ENCODE results near the gene ABCC9.

The ABCC9 gene

DNA sequence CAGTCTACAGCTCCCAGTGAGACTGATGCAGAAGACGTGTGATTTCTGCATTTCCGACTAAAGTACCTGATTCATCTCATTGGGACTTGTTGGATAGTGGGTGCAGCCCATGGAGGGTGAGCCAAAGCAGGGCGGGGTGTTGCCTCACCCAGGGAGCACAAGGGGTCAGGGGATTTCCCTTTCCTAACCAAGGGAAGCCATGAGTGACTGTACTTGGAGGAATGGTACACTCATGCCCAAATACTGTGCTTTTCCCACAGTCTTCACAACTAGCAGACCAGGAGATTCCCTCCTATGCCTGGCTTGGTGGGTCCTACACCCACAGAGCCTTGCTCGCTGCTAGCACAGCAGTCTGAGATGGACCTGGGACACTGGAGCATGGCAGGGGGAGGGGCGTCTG lies 21.0 kb upstream of the ABCC9 start:
- no peak for DNase-seq (ENCODE audit: low read depth)
- no peak overlapping the region for H3K4me3 ChIP-seq (ENCODE audit: low read length)
- TF ChIP-seq, protein P1, sequence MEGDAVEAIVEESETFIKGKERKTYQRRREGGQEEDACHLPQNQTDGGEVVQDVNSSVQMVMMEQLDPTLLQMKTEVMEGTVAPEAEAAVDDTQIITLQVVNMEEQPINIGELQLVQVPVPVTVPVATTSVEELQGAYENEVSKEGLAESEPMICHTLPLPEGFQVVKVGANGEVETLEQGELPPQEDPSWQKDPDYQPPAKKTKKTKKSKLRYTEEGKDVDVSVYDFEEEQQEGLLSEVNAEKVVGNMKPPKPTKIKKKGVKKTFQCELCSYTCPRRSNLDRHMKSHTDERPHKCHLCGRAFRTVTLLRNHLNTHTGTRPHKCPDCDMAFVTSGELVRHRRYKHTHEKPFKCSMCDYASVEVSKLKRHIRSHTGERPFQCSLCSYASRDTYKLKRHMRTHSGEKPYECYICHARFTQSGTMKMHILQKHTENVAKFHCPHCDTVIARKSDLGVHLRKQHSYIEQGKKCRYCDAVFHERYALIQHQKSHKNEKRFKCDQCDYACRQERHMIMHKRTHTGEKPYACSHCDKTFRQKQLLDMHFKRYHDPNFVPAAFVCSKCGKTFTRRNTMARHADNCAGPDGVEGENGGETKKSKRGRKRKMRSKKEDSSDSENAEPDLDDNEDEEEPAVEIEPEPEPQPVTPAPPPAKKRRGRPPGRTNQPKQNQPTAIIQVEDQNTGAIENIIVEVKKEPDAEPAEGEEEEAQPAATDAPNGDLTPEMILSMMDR (conservative IDR thresholded peaks at IDR 0.05; ENCODE audit: low read length): no peak

DNA sequence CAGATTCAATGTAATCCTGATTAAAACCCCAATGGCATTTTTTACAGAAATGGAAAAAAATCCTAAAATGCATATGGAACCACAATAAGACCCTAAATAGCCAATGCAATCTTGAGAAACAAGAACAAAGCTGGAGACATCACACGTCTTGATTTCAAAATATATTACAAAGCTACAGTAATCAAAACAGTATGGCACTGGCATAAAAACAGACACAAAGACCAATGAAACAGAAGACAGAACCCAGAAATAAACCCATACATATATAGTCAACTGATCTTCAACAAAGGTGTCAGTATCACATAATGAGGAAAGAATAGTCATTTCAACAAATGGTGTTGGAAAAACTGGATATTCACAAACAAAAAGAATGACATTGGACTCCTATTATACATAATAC lies 9.4 kb upstream of the ABCC9 start:
- H3K4me3 ChIP-seq (ENCODE audit: low read length): no peak overlapping the region
- TF ChIP-seq, protein P1 (conservative IDR thresholded peaks at IDR 0.05; ENCODE audit: low read length): no peak
- no peak for DNase-seq (ENCODE audit: low read depth)

DNA sequence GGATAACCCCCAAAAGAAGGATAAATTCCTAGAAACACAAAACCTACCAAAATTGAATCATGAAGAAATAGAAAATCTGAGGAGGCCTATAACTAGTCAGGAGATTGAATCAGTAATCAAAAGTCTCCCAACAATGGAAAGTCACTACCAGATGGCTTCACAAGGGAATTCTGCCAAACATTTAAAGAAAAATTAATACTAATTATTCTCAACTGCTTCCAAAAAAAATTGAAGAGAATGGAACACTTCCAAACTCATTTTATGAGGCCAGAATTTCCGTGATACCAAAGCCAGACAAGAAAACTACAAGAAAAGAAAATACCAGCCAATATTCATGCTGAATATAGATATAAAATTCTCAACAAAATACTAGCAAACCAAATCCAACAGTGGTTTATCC lies 7.8 kb upstream of the ABCC9 start:
- no peak overlapping the region for H3K4me3 ChIP-seq (ENCODE audit: low read length)
- TF ChIP-seq, protein P1 (conservative IDR thresholded peaks at IDR 0.05; ENCODE audit: low read length): no peak
- no peak for DNase-seq (ENCODE audit: low read depth)

DNA sequence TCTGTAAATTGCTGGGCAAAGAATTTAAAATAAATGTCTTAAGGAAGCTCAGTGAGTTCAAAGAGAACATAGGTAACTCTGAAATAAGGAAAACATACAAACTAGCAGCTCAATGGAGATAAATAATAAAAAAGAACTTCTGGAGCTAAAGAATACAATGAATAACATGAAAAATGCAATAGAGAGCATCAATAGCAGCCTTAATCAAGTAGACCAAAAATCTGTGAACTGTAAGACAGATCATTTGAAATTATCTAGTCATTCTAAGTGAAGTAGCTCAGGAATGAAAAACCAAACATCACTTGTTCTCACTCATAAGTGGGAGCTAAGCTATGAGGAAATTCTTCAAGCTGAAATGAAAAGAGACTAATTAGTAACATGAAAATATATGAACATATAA lies 5.8 kb upstream of the ABCC9 start:
- no peak overlapping the region for H3K4me3 ChIP-seq (ENCODE audit: low read length)
- TF ChIP-seq, protein P1 (conservative IDR thresholded peaks at IDR 0.05; ENCODE audit: low read length): no peak
- DNase-seq (ENCODE audit: low read depth): no peak

DNA sequence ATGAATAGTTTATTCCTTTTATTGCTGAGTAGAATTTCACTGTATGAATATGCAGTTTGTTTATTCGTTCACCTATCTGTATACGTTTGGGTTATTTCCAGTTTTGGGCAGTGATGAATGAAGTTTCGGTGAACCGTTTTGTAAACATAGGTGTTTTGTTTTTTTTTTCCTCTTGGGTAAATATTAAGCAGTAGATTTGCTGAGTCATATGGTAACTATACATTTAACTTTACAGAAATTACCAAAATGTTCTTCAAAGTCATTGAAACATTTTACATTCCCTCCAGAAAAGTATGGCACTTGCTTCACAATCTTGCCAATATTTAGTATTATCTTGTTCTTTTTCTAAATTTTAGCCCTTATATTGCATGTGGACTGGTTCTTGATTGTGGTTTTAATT lies 3.8 kb upstream of the ABCC9 start:
- TF ChIP-seq, protein P1 (conservative IDR thresholded peaks at IDR 0.05; ENCODE audit: low read length): no peak
- no peak for DNase-seq (ENCODE audit: low read depth)

DNA sequence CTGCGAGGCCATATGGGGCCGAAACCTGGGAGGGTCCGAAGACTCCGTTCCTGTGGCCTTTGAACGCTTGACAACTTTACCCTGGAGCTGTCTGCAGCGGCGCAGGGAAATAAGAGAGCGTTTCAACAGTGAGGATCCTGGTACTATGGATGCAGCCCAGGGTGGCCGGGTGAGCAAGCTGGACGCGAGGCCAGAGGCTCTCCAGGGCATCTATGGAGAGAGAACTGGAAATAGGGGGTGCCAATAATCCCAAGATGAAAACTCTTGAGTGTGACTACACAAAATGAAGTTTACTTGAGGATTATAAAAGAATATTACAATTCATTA lies 1.1 kb upstream of the ABCC9 start:
- no peak for DNase-seq (ENCODE audit: low read depth)
- TF ChIP-seq, protein P1 (conservative IDR thresholded peaks at IDR 0.05; ENCODE audit: low read length): no peak
- peak overlapping the region; percentile 56 for H3K4me3 ChIP-seq (ENCODE audit: low read length)

More for the DNA sequence above, 3.8 kb upstream of the ABCC9 start:
- H3K4me3 ChIP-seq (ENCODE audit: low read length): no peak overlapping the region

DNA sequence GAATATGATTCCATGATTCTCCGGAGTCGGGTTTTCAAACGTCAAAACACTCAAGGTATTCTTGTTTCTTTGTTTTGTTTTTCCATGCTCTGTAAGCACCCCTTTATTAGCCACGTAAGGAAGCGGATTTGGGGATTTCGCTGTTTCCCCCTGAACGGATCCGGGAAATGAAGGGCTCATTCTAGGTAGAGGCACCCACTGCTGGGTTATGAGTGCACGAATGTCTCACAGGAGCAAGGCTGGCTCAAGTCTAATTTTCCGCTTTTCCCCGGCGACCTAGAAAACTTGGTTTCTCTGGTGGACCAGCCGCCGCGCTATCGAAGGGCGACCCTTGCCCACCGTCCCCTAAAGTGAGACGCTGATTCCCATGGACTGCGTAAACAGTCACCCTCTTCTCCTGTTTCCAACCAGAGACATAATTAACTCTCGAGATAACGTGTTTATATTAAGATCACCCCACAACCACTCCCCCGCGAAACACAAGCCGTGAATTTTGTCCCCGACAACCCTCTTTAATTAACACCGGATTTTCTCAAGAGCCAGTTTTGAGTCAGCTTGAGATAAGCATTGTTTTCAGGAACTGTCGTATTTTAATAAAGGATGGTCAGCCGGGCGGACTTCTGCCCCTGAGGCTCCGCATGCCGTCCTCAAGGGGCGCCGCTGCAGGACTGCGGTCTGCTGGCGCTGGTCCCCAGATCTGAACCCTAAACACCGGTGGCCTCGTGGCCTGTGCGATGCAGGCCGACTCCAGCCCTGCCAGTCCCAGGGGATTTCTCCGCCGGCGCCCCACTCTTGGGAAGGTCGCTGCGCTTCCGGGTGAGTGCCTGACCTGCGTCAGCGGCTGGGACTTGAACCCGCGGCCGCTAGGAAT lies 515 bp upstream of the ABCC9 start:
- H3K4me3 ChIP-seq (ENCODE audit: low read length): peak overlapping the region; percentile 56

More for the DNA sequence above, 515 bp upstream of the ABCC9 start:
- TF ChIP-seq, protein P1 (conservative IDR thresholded peaks at IDR 0.05; ENCODE audit: low read length): peak; percentile 49
- peak; percentile 43 for DNase-seq (ENCODE audit: low read depth)
